ENCODE measurements around the gene CRTC1.

Gene CRTC1

GRCh38 chr19:18683109-18683957 lies at the start of gene CRTC1:
Gene CRTC1 (plus strand): TSS chr19:18683680. CDS start chr19:18683703, 23 bp downstream.
- peak; percentile 95 for DNase-seq

- DNase-seq, result no peak
Observed at GRCh38 chr19:18634612-18635297, 48.7 kb upstream of the CRTC1 start.

GRCh38 chr19:18635831-18636182 lies 47.7 kb upstream of the CRTC1 start:
- DNase-seq, result no peak

- peak; percentile 96 for DNase-seq
Observed at GRCh38 chr19:18636183-18636968, 47.1 kb upstream of the CRTC1 start.

GRCh38 chr19:18636969-18637629 lies 46.4 kb upstream of the CRTC1 start, which contains the start of gene KLHL26:
Gene KLHL26 (plus strand): TSS chr19:18637028. CDS start chr19:18637055, 27 bp downstream.
- no peak for DNase-seq

GRCh38 chr19:18637673-18638630 lies 45.5 kb upstream of the CRTC1 start:
- DNase-seq, result no peak

GRCh38 chr19:18639706-18640243 lies 43.7 kb upstream of the CRTC1 start:
- no peak for DNase-seq

GRCh38 chr19:18644196-18645034 lies 39.1 kb upstream of the CRTC1 start:
- no peak for DNase-seq

- DNase-seq, result no peak
Observed at GRCh38 chr19:18645035-18645511, 38.4 kb upstream of the CRTC1 start.

- DNase-seq, result no peak
Observed at GRCh38 chr19:18646535-18647370, 36.7 kb upstream of the CRTC1 start.

GRCh38 chr19:18647371-18647767 lies 36.1 kb upstream of the CRTC1 start:
- DNase-seq, result no peak

- DNase-seq, result no peak
Observed at GRCh38 chr19:18647807-18648206, 35.7 kb upstream of the CRTC1 start.

- no peak for DNase-seq
Observed at GRCh38 chr19:18648973-18649315, 34.5 kb upstream of the CRTC1 start.

GRCh38 chr19:18649371-18650020 lies 34.0 kb upstream of the CRTC1 start:
- peak; percentile 94 for DNase-seq

- DNase-seq, result peak; percentile 77
Observed at GRCh38 chr19:18650021-18650390, 33.5 kb upstream of the CRTC1 start.

GRCh38 chr19:18650468-18651041 lies 32.9 kb upstream of the CRTC1 start:
- peak; percentile 82 for DNase-seq

GRCh38 chr19:18651300-18651699 lies 32.2 kb upstream of the CRTC1 start:
- no peak for DNase-seq

GRCh38 chr19:18651733-18652132 lies 31.7 kb upstream of the CRTC1 start:
- no peak for DNase-seq
